ENCODE results near the gene FUS. TPM values are rescaled to one million over a fixed set of nuclear protein-coding genes. Genes with fewer than 3 reads are reported as not detected.
A peak's percentile ranks its signal among the peaks of the same experiment; 100 is the strongest.

The FUS gene
- total and polyA plus RNA-seq, 2 experiments from 2014 or later, result 247 to 528 TPM

GRCh38 chr16:31130336-31130891 lies 49.5 kb upstream of the FUS start:
- no peak for ATAC-seq
- H4K20me1 ChIP-seq (replicated peaks; ENCODE audit: insufficient read depth), result no peaks in the 10 kb centered on the region; the same call in 1 of the 2 replicates
- TF ChIP-seq CREB1 (CRISPR knock-in tag; IDR thresholded peaks at IDR 0.05; ENCODE audit: low read depth) (no peak), ZNF114 (CRISPR knock-in tag; IDR thresholded peaks at IDR 0.05) (no peak), POLR2AphosphoS5 (IDR thresholded peaks at IDR 0.05; ENCODE audit: low read depth) (no peak; the same call in 1 of the 2 replicates), NANOG (IDR thresholded peaks at IDR 0.05; ENCODE audit: borderline replicate concordance) (no peak), EZH2phosphoT487 (IDR thresholded peaks at IDR 0.05; ENCODE audit: unreplicated experiment) (no peak), REST (IDR thresholded peaks at IDR 0.05; ENCODE audit: unreplicated experiment) (no peak), STAT1 (IDR thresholded peaks at IDR 0.05; ENCODE audit: unreplicated experiment) (no peak), ETS1 (IDR thresholded peaks at IDR 0.05) (no peak), EZH2 (IDR thresholded peaks at IDR 0.05; ENCODE audit: low read depth, unreplicated experiment) (no peak), ZNF462 (CRISPR knock-in tag; IDR thresholded peaks at IDR 0.05) (no peak), ZNF331 (CRISPR knock-in tag; IDR thresholded peaks at IDR 0.05; ENCODE audit: low read depth) (no peak), CTCF (conservative IDR thresholded peaks at IDR 0.05; ENCODE audit: low read depth in 2 of 2) (no peak), JUNB (IDR thresholded peaks at IDR 0.05; ENCODE audit: unreplicated experiment) (no peak)

More at GRCh38 chr16:31130336-31130891, 49.5 kb upstream of the FUS start:
- peaks cover 45% of the 10 kb centered on the region for H3K36me3 Mint-ChIP-seq (ENCODE audit: low read depth)
- no peaks in the 10 kb centered on the region for H3K9me2 ChIP-seq (ENCODE audit: insufficient read depth)
- peak overlapping the region; percentile 84; the same call in 1 of the 2 replicates for H3K27ac ChIP-seq (ENCODE audit: low read depth)
- no peak for DNase-seq (ENCODE audit: low spot score)
- no peaks in the 10 kb centered on the region for H3K27me3 ChIP-seq (ENCODE audit: insufficient read depth)
- H3K4me1 Mint-ChIP-seq, result peaks cover 44% of the 10 kb centered on the region
- peaks cover 8% of the 10 kb centered on the region; the same call in 1 of the 2 replicates for H3K79me2 ChIP-seq (replicated peaks; ENCODE audit: insufficient read depth)
- no peaks in the 10 kb centered on the region; the same call in 1 of the 2 replicates for H3F3A ChIP-seq (replicated peaks; ENCODE audit: low read depth)
- H2AFZ ChIP-seq, result no peak overlapping the region
- H3K4me3 Mint-ChIP-seq, result peak overlapping the region; percentile 5; the same call in 1 of the 3 replicates
- peaks cover 28% of the 10 kb centered on the region for H3K4me1 ChIP-seq (ENCODE audit: insufficient read depth)
- peaks cover 9% of the 10 kb centered on the region for H3K36me3 ChIP-seq (ENCODE audit: insufficient read depth)
- H3K9me3 Mint-ChIP-seq, result peaks cover 2% of the 10 kb centered on the region; the same call in 1 of the 3 replicates
- H3K27me3 Mint-ChIP-seq (ENCODE audit: insufficient read depth, low read depth, poor library complexity), result peaks cover 23% of the 10 kb centered on the region
- 0 out of 2 replicates have a peak overlapping the region, but pooled peaks have one; percentile 26 for H3K4me2 ChIP-seq
- H3K4me3 ChIP-seq, result no peak overlapping the region
- H3K27ac Mint-ChIP-seq, result peak overlapping the region; percentile 98
